Lung (tissue), 12 donors: ENCODE results near the gene MKLN1. TPM values are rescaled to one million over a fixed set of nuclear protein-coding genes. Genes with fewer than 3 reads are reported as not detected.
A peak's percentile ranks its signal among the peaks of the same experiment; 100 is the strongest.

Experiments
- ATAC-seq: fragments of 200-7000 bp; cut with Tn5 transposase; one replicate; pipeline ENCODE4 v1.9.1; 2020; ENCODE audit warnings: moderate number of reproducible peaks; ENCODE audit not compliant: insufficient read depth, low FRiP score
- DNase-seq, 3 donors: peaks; one replicate each; pipeline ENCODE4 v3.0.0-alpha.2; 2013 to 2017
- H3K27ac ChIP-seq, 2 donors: one replicate each; pipeline ENCODE4 v1.5.1; 2013; ENCODE audit warnings: mild to moderate bottlenecking in 2 of 2, moderate library complexity in 2 of 2, control low read depth in 1 of 2, inconsistent platforms in 1 of 2, low read depth in 1 of 2, low read length in 1 of 2
- H3K27me3 ChIP-seq, 3 donors: one replicate each; pipeline ENCODE4 v1.5.1; 2013; ENCODE audit warnings: low read length in 2 of 3; ENCODE audit not compliant: control insufficient read depth in 3 of 3, insufficient read depth in 3 of 3
- H3K36me3 ChIP-seq, 4 donors: one replicate each; pipeline ENCODE4 v1.5.1; 2013; ENCODE audit warnings: low read length in 4 of 4, mild to moderate bottlenecking in 1 of 4, moderate library complexity in 1 of 4; ENCODE audit not compliant: control insufficient read depth in 4 of 4, insufficient read depth in 4 of 4
- H3K4me1 ChIP-seq, 5 donors: one replicate each; pipeline ENCODE4 v1.5.1; 2013; ENCODE audit warnings: low read length in 5 of 5, mild to moderate bottlenecking in 2 of 5, moderate library complexity in 1 of 5; ENCODE audit not compliant: control insufficient read depth in 5 of 5, insufficient read depth in 5 of 5
- H3K4me3 ChIP-seq: one replicate; pipeline ENCODE4 v1.5.1; 2013; ENCODE audit warnings: mild to moderate bottlenecking, control low read depth, moderate library complexity
- H3K9ac ChIP-seq, 2 donors: one replicate each; pipeline ENCODE4 v1.5.1; 2013; ENCODE audit warnings: low read length in 2 of 2, control low read depth in 1 of 2; ENCODE audit not compliant: insufficient read depth in 1 of 2
- H3K9me3 ChIP-seq, 4 donors: one replicate each; pipeline ENCODE4 v1.5.1; 2013; ENCODE audit warnings: low read length in 3 of 4, mild to moderate bottlenecking in 1 of 4, moderate library complexity in 1 of 4; ENCODE audit not compliant: control insufficient read depth in 4 of 4, insufficient read depth in 3 of 4
- WGBS, 2 donors: extraction: QIAGEN DNeasy Blood & Tissue Kit; methylation state at CpG; one replicate each; pipeline ENCODE4 v1.1.7; 2013; 5-methylcytosine and 5-hydroxymethylcytosine counted together
- polyA plus RNA-seq, 2 donors: library from polyadenylated mRNA; stranded (reverse); fragments of 200-250 nt; gene quantifications; one replicate each; pipeline ENCODE4 v1.2.1, GENCODE V29; 2013
- total RNA-seq, 2 donors: library from RNA; depleted of rRNA in 1 of 2; stranded (reverse); fragments of >200 nt in 1 of 2; gene quantifications; one replicate each; pipeline ENCODE4 v1.2.1, GENCODE V29; 2014 to 2021
- TF ChIP-seq, protein P1 (sequence below): IDR thresholded peaks from 2 replicates; pipeline ENCODE4 v1.5.1; 2012; ENCODE audit warnings: mild to moderate bottlenecking; ENCODE audit errors: control extremely low read depth, extremely low read depth
- donor health status: control.
- donor health status: control.
- donor health status: Bipolar disorder and iron deficiency.
- donor health status: healthy.
- donor health status: DM: yes; HTN: yes; CAD: no.

MKLN1 gene
- total and polyA plus RNA-seq, 4 donors = 11.6 to 135 (median 27.4) TPM

DNA sequence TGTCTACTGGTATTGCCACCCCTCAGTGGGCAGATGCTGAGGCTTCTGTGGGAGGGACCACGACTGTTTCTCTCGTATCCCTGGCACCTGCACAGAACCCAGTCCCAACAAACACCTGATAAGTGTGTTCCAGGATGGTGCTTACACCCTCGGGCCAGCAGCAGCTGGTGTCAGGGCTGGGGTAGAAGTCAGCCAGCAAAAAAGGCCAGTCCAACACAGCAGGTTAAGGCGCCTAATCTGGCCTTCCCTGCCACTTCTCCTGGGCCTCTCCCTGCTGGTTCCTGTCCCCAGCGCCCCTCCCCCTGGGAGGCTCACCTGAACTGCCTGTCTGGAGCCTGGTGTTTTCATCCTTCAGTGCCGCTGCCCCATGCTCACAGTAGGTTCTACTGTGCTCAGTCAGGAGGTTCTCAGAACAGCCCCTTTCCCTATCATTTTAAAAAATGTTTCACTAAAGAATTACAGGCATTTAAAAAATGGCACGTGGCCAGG is 208.7 kb downstream of the MKLN1 start:
- 71 to 82% methylated on average over 7 of the region's 7 CpGs for WGBS, 2 donors
- ATAC-seq (no peak), DNase-seq (no peak)
- no peaks in the 10 kb centered on the region for H3K27me3 ChIP-seq
- TF ChIP-seq, protein P1, sequence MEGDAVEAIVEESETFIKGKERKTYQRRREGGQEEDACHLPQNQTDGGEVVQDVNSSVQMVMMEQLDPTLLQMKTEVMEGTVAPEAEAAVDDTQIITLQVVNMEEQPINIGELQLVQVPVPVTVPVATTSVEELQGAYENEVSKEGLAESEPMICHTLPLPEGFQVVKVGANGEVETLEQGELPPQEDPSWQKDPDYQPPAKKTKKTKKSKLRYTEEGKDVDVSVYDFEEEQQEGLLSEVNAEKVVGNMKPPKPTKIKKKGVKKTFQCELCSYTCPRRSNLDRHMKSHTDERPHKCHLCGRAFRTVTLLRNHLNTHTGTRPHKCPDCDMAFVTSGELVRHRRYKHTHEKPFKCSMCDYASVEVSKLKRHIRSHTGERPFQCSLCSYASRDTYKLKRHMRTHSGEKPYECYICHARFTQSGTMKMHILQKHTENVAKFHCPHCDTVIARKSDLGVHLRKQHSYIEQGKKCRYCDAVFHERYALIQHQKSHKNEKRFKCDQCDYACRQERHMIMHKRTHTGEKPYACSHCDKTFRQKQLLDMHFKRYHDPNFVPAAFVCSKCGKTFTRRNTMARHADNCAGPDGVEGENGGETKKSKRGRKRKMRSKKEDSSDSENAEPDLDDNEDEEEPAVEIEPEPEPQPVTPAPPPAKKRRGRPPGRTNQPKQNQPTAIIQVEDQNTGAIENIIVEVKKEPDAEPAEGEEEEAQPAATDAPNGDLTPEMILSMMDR = no peak
- H3K9me3 ChIP-seq = no peaks in the 10 kb centered on the region
- H3K4me1 ChIP-seq = peaks cover 0 to 29% (median 0%) of the 10 kb centered on the region in 5 donors
- H3K9ac ChIP-seq = no peak overlapping the region
- H3K4me3 ChIP-seq = no peak overlapping the region
- no peak overlapping the region for H3K27ac ChIP-seq
- H3K36me3 ChIP-seq = no peaks in the 10 kb centered on the region

DNA sequence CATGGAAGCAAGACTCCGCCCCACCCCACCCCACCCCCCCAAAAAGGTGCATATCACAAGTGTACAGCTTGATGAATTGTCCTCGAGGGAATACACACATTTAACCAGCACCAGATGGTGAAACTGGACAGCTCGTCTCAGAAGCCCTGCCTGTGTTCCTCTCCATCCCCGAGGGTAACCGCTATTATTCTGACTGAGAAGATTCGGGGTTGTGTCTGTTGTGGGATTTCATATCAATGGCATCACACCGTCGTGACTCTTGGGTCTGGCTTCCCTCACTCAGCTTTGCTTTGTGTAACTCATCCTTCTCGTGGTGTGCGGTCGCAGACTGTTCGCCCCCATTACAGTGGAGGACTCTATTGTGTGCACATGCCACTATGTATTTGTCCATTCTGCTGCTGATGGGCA is 209.9 kb downstream of the MKLN1 start:
- Histone ChIP-seq H3K9ac (no peak overlapping the region), H3K27me3 (no peaks in the 10 kb centered on the region), H3K36me3 (no peaks in the 10 kb centered on the region), H3K9me3 (no peaks in the 10 kb centered on the region), H3K4me1 (peaks cover 0 to 30% (median 0%) of the 10 kb centered on the region in 5 donors), H3K4me3 (no peak overlapping the region), H3K27ac (no peak overlapping the region)
- DNase-seq (no peak), ATAC-seq (no peak)
- WGBS, 2 donors = 87 to 89% methylated on average over 12 of the region's 12 CpGs
- TF ChIP-seq, protein P1 = no peak

DNA sequence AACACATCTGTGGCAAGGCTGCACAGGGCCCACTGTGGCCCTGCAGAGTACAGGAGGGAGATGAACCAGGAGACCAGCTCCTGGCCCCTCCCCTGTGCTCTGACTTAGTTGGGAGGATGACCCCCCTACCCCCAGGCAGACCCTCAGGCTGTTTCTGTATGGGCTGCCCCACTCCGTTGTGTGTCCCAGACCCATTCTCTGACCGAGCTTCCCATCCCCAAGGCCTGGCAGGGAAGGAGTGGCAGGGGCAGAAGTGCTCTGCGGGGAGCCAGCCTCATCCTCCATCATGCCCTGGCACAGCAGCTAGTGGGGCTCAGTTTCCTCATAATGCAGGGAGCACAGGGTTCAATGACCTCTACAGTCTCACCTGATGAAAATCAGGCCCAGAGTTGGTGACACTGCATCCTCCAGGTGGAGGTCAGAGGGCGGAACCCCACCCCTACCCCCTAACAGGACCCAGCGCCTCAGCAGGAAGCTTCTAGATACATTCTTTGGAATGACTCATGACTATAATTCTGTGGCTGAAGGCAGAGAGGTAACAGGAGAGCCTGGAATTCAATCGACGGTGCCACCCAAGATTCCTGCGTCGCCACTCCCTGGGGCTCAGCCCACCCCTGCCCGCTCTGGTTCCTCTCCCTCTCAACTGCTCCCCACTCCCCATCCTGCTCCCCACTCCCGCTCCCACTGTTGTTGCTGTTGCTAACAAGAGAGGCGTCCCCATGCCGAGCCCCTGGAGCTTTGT is 210.6 kb downstream of the MKLN1 start:
- 85% methylated on average over 13 of the region's 13 CpGs for WGBS, 2 donors
- DNase-seq (no peak), ATAC-seq (no peak)
- H3K4me3 ChIP-seq = no peak overlapping the region
- no peaks in the 10 kb centered on the region for H3K36me3 ChIP-seq
- no peaks in the 10 kb centered on the region for H3K27me3 ChIP-seq
- peaks cover 0 to 27% (median 0%) of the 10 kb centered on the region in 5 donors for H3K4me1 ChIP-seq
- peak overlapping the region; percentile 47 to 66 for H3K27ac ChIP-seq
- TF ChIP-seq, protein P1 = no peak
- no peak overlapping the region for H3K9ac ChIP-seq
- H3K9me3 ChIP-seq = no peaks in the 10 kb centered on the region

DNA sequence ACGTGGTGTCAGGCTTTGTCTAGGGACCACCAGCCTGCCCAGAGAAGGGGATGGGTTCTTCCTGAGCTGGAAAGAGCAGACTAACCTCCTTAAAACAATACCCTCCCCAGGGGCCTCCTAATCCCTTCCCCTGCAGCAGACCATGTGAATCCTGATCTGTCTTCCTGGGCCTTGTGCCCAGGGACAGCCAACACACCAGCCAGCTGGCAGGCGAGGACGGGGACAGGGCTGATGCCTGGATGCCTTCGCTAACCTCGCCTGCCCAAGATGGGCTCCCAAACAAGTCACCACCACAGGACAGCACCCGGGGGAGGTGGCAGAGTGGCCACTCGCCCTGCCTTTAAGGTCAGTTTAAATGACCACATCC is 211.1 kb downstream of the MKLN1 start:
- Histone ChIP-seq H3K36me3 (no peaks in the 10 kb centered on the region), H3K4me1 (peaks cover 0 to 23% (median 0%) of the 10 kb centered on the region in 5 donors), H3K9me3 (no peaks in the 10 kb centered on the region), H3K9ac (no peak overlapping the region), H3K27me3 (no peaks in the 10 kb centered on the region), H3K4me3 (no peak overlapping the region), H3K27ac (peak overlapping the region; percentile 36 to 66)
- TF ChIP-seq, protein P1 = no peak
- ATAC-seq (no peak), DNase-seq (no peak)
- 73 to 85% methylated on average over 7 of the region's 7 CpGs for WGBS, 2 donors
